ENCODE results near the gene PIBF1. TPM values are rescaled to one million over a fixed set of nuclear protein-coding genes. Genes with fewer than 3 reads are reported as not detected.

PIBF1 gene
- total and polyA plus RNA-seq, 2 of the 4 experiments (the other 2 are of a cell fraction) = 5.1 to 13.3 TPM

- intact Hi-C loops (cut with micrococcal nuclease) (no loop called here), dilution Hi-C loops (cut with HindIII; ENCODE audit: low sequenced_read_pairs, unreplicated experiment) (no loop called here), in situ Hi-C loops (cut with MboI; ENCODE audit: low sequenced_read_pairs) (no loop called here)
- Histone ChIP-seq H3K4ac (ENCODE audit: low read depth, low read length) (no peak overlapping the region), H3K36me3 (ENCODE audit: control insufficient read depth, insufficient read depth, low read length) (peaks cover 9% of the 10 kb centered on the region; the same call in 1 of the 2 replicates), H2AK9ac (replicated peaks; ENCODE audit: low read depth, low read length, poor library complexity) (no peak overlapping the region), H4K20me1 (ENCODE audit: insufficient read depth, low read length) (no peaks in the 10 kb centered on the region), H3K9me3 (ENCODE audit: control insufficient read depth, insufficient read depth, low read length) (no peaks in the 10 kb centered on the region; the same call in 1 of the 2 replicates), H3K14ac (replicated peaks; ENCODE audit: low read depth, low read length) (no peak overlapping the region), H2BK120ac (ENCODE audit: low read depth, low read length) (no peak overlapping the region), H3K18ac (ENCODE audit: low read depth, low read length) (no peak overlapping the region), H4K8ac (ENCODE audit: low read depth in 2 of 2, low read length in 2 of 2) (no peak overlapping the region), H3K9me1 (ENCODE audit: insufficient read depth, low read length) (no peaks in the 10 kb centered on the region), H3K4me3 (ENCODE audit: insufficient read depth, low read depth, low read length) (no peak overlapping the region), H4K91ac (ENCODE audit: insufficient read depth, low read depth, low read length) (no peak overlapping the region), H3K23ac (ENCODE audit: low read depth, low read length) (no peak overlapping the region), H3K4me2 (ENCODE audit: low read depth, low read length) (no peak overlapping the region), H4K5ac (ENCODE audit: low read depth, low read length) (no peak overlapping the region), H3K56ac (ENCODE audit: extremely low read depth, insufficient read depth, low read length) (no peak overlapping the region), H3K27ac (ENCODE audit: insufficient read depth, low read length) (no peak overlapping the region), H2AK5ac (ENCODE audit: low read depth, low read length) (no peak overlapping the region), H2BK15ac (ENCODE audit: low read depth, low read length) (no peak overlapping the region), H3K27me3 (ENCODE audit: control insufficient read depth, insufficient read depth, low read length) (no peaks in the 10 kb centered on the region), H2BK20ac (ENCODE audit: low read depth, low read length) (no peak overlapping the region), H3K9ac (ENCODE audit: low read depth, low read length) (no peak overlapping the region), H3K4me1 (ENCODE audit: control insufficient read depth, insufficient read depth, low read length) (peaks cover 2% of the 10 kb centered on the region; the same call in 1 of the 2 replicates), H3K79me1 (ENCODE audit: low read depth in 1 of 2, low read length in 2 of 2) (no peaks in the 10 kb centered on the region; a peak in 1 of 4 replicates), H2AFZ (replicated peaks; ENCODE audit: low read length, poor library complexity) (no peak overlapping the region), H2BK5ac (ENCODE audit: low read depth, low read length, poor library complexity, severe bottlenecking) (no peak overlapping the region)
- WGBS, 2 experiments (ENCODE audit: extremely low coverage in 2 of 2, insufficient read length in 1 of 2) = no CpG with 5 or more reads among the region's 3 CpGs
- CTCF ChIA-PET = no interaction called here
- BruUV-seq (replicated peaks) = no TSS peak
- DNase-seq (no peak), ATAC-seq (ENCODE audit: low read depth) (no peak)
- POLR2A ChIA-PET (ENCODE audit: unreplicated experiment) = no interaction called here
- no peak for TF ChIP-seq POLR2A (IDR thresholded peaks at IDR 0.05; ENCODE audit: low read depth, low read length)
- TF ChIP-seq BHLHE40 (IDR thresholded peaks at IDR 0.05; ENCODE audit: low read depth, low read length) = no peak
- no peak for TF ChIP-seq CEBPB (IDR thresholded peaks at IDR 0.05; ENCODE audit: low read depth, low read length)
- TF ChIP-seq RFX5 (IDR thresholded peaks at IDR 0.05; ENCODE audit: low read depth, low read length) = no peak
- no peak for TF ChIP-seq CHD1 (IDR thresholded peaks at IDR 0.05; ENCODE audit: low read depth, low read length)
- TF ChIP-seq MAZ (IDR thresholded peaks at IDR 0.05; ENCODE audit: borderline replicate concordance, low read depth, low read length) = no peak
- no peak for TF ChIP-seq MXI1 (IDR thresholded peaks at IDR 0.05; ENCODE audit: borderline replicate concordance, low read depth, low read length)
- no peak for TF ChIP-seq USF2 (IDR thresholded peaks at IDR 0.05; ENCODE audit: low read depth, low read length)
- TF ChIP-seq NFE2L2 (IDR thresholded peaks at IDR 0.05; ENCODE audit: low read depth, low read length) = no peak
- no peak for TF ChIP-seq RCOR1 (IDR thresholded peaks at IDR 0.05; ENCODE audit: insufficient replicate concordance, low read length)
- no peak for TF ChIP-seq CTCF (conservative IDR thresholded peaks at IDR 0.05; ENCODE audit: low read depth, low read length)
- no peak for TF ChIP-seq MAFK (IDR thresholded peaks at IDR 0.05; ENCODE audit: low read depth, low read length)
- no peak for TF ChIP-seq SMC3 (IDR thresholded peaks at IDR 0.05; ENCODE audit: low read depth, low read length)
- TF ChIP-seq, protein P1, sequence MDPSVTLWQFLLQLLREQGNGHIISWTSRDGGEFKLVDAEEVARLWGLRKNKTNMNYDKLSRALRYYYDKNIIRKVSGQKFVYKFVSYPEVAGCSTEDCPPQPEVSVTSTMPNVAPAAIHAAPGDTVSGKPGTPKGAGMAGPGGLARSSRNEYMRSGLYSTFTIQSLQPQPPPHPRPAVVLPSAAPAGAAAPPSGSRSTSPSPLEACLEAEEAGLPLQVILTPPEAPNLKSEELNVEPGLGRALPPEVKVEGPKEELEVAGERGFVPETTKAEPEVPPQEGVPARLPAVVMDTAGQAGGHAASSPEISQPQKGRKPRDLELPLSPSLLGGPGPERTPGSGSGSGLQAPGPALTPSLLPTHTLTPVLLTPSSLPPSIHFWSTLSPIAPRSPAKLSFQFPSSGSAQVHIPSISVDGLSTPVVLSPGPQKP (IDR thresholded peaks at IDR 0.05; ENCODE audit: borderline replicate concordance, low read depth, low read length) = no peak
- TF ChIP-seq RAD21 (IDR thresholded peaks at IDR 0.05; ENCODE audit: low read length) = no peak
- no peak for TF ChIP-seq FOS (IDR thresholded peaks at IDR 0.05; ENCODE audit: low read depth, low read length)
Measured at GRCh38 chr13:72891423-72891822, 109.5 kb downstream of the PIBF1 start.

Data from IMR-90 (cell line).